IMR-90 (cell line): ENCODE data around the gene BGN. TPM values are rescaled to one million over a fixed set of nuclear protein-coding genes. Genes with fewer than 3 reads are reported as not detected.

ENCODE experiments used
- ATAC-seq: fragments of 200-7000 bp; cut with Tn5 transposase; 2 replicates; pipeline ENCODE4 v1.9.1; 2020; ENCODE audit warnings: low read depth, mild to moderate bottlenecking, moderate library complexity
- BruUV-seq: library from RNA; stranded (reverse); fragments of 400-500 nt; replicated peaks from 2 replicates; lab custom pipeline; 2021; lab: Mats Ljungman, UMichigan
- CTCF ChIA-PET: fragments of 300-600 bp; formaldehyde crosslinking; extraction: SDS; loops from one replicate; lab custom pipeline; 2021; ENCODE audit warnings: antibody characterized with exemption; lab: Yijun Ruan, JAX
- POLR2A ChIA-PET: fragments of 300-600 bp; sonication (Branson Sonifier 250); formaldehyde crosslinking; loops from one replicate; lab custom pipeline; 2022; ENCODE audit warnings: antibody characterized with exemption; ENCODE audit not compliant: unreplicated experiment; lab: Charles Lee
- DNase-seq: peaks from one replicate; pipeline ENCODE4 v3.0.0; 2013
- H2AFZ ChIP-seq: replicated peaks from 2 replicates; pipeline ENCODE3; 2013; ENCODE audit warnings: low read length, mild to moderate bottlenecking; ENCODE audit not compliant: poor library complexity
- H2AK5ac ChIP-seq: 2 replicates; pipeline ENCODE4 v1.6.1; 2013; ENCODE audit warnings: low read depth, low read length, inconsistent platforms
- H2AK9ac ChIP-seq: replicated peaks from 2 replicates; pipeline ENCODE3; 2013; ENCODE audit warnings: mild to moderate bottlenecking, low read depth, low read length, moderate library complexity; ENCODE audit not compliant: poor library complexity
- H2BK120ac ChIP-seq: 2 replicates; pipeline ENCODE4 v1.6.1; 2013; ENCODE audit warnings: low read depth, low read length, inconsistent platforms
- H2BK15ac ChIP-seq: 3 replicates; pipeline ENCODE4 v1.6.1; 2013; ENCODE audit warnings: low read depth, low read length, inconsistent platforms
- H2BK20ac ChIP-seq: 2 replicates; pipeline ENCODE4 v1.6.1; 2013; ENCODE audit warnings: low read depth, mild to moderate bottlenecking, inconsistent platforms, low read length, moderate library complexity
- H2BK5ac ChIP-seq: 2 replicates; pipeline ENCODE4 v1.6.1; 2013; ENCODE audit warnings: mild to moderate bottlenecking, low read depth, low read length, inconsistent platforms; ENCODE audit not compliant: poor library complexity, severe bottlenecking
- H3K14ac ChIP-seq: replicated peaks from 2 replicates; pipeline ENCODE4 v1.6.1; 2013; ENCODE audit warnings: low read depth, low read length, inconsistent platforms
- H3K18ac ChIP-seq: 2 replicates; pipeline ENCODE4 v1.6.1; 2013; ENCODE audit warnings: low read depth, low read length, control low read depth
- H3K23ac ChIP-seq: 2 replicates; pipeline ENCODE4 v1.6.1; 2013; ENCODE audit warnings: low read depth, low read length, inconsistent platforms
- H3K27ac ChIP-seq: 2 replicates; pipeline ENCODE4 v1.5.1; 2013; ENCODE audit warnings: mild to moderate bottlenecking, control low read depth, low read length; ENCODE audit not compliant: insufficient read depth
- H3K27me3 ChIP-seq: 2 replicates; pipeline ENCODE4 v1.6.1; 2013; ENCODE audit warnings: low read length; ENCODE audit not compliant: control insufficient read depth, insufficient read depth
- H3K36me3 ChIP-seq: 2 replicates; pipeline ENCODE4 v1.6.1; 2013; ENCODE audit warnings: low read length, mixed read lengths; ENCODE audit not compliant: control insufficient read depth, insufficient read depth
- H3K4ac ChIP-seq: 2 replicates; pipeline ENCODE4 v1.6.1; 2013; ENCODE audit warnings: low read depth, low read length, inconsistent platforms
- H3K4me1 ChIP-seq: 2 replicates; pipeline ENCODE4 v1.6.1; 2013; ENCODE audit warnings: low read length, mixed read lengths; ENCODE audit not compliant: control insufficient read depth, insufficient read depth
- H3K4me2 ChIP-seq: 2 replicates; pipeline ENCODE4 v1.6.1; 2013; ENCODE audit warnings: low read depth, mild to moderate bottlenecking, control low read depth, low read length, moderate library complexity
- H3K4me3 ChIP-seq: 2 replicates; pipeline ENCODE4 v1.5.1; 2013; ENCODE audit warnings: low read depth, mild to moderate bottlenecking, control low read depth, low read length, moderate library complexity; ENCODE audit not compliant: insufficient read depth
- H3K56ac ChIP-seq: 2 replicates; pipeline ENCODE4 v1.6.1; 2013; ENCODE audit warnings: low read length, inconsistent platforms; ENCODE audit not compliant: insufficient read depth; ENCODE audit errors: extremely low read depth
- H3K79me1 ChIP-seq, 2 experiments: 2 replicates each; pipeline ENCODE4 v1.6.1; 2013; ENCODE audit warnings: low read length in 2 of 2, inconsistent platforms in 1 of 2, low read depth in 1 of 2
- H3K9ac ChIP-seq: 2 replicates; pipeline ENCODE4 v1.6.1; 2013; ENCODE audit warnings: low read depth, low read length, control low read depth
- H3K9me1 ChIP-seq: 2 replicates; pipeline ENCODE4 v1.6.1; 2013; ENCODE audit warnings: low read length, inconsistent platforms; ENCODE audit not compliant: insufficient read depth
- H3K9me3 ChIP-seq: 2 replicates; pipeline ENCODE4 v1.6.1; 2013; ENCODE audit warnings: low read length; ENCODE audit not compliant: control insufficient read depth, insufficient read depth
- H4K20me1 ChIP-seq: 2 replicates; pipeline ENCODE4 v1.6.1; 2013; ENCODE audit warnings: low read length, inconsistent platforms; ENCODE audit not compliant: insufficient read depth
- H4K5ac ChIP-seq: 2 replicates; pipeline ENCODE4 v1.6.1; 2013; ENCODE audit warnings: mild to moderate bottlenecking, low read depth, low read length, control low read depth
- H4K8ac ChIP-seq, 2 experiments: 2 replicates each; pipeline ENCODE4 v1.6.1; 2013; ENCODE audit warnings: low read depth in 2 of 2, low read length in 2 of 2, control low read depth in 1 of 2, inconsistent platforms in 1 of 2
- H4K91ac ChIP-seq: 2 replicates; pipeline ENCODE4 v1.6.1; 2013; ENCODE audit warnings: low read depth, low read length, inconsistent platforms; ENCODE audit not compliant: insufficient read depth
- CHD1 ChIP-seq: IDR thresholded peaks from 2 replicates; pipeline ENCODE4 v1.6.1; 2012; ENCODE audit warnings: low read depth, low read length, improper control_type of control experiment
- MAFK ChIP-seq: IDR thresholded peaks from 2 replicates; pipeline ENCODE4 v1.6.1; 2012; ENCODE audit warnings: low read depth, low read length, improper control_type of control experiment
- MAZ ChIP-seq: IDR thresholded peaks from 2 replicates; pipeline ENCODE4 v1.6.1; 2012; ENCODE audit warnings: low read depth, mild to moderate bottlenecking, low read length, improper control_type of control experiment, moderate library complexity, borderline replicate concordance
- NFE2L2 ChIP-seq: fragments of 150-350 bp; IDR thresholded peaks from 2 replicates; pipeline ENCODE4 v1.6.1; 2016; ENCODE audit warnings: low read depth, mild to moderate bottlenecking, low read length
- POLR2A ChIP-seq: IDR thresholded peaks from 2 replicates; pipeline ENCODE4 v1.6.1; 2012; ENCODE audit warnings: mild to moderate bottlenecking, low read depth, low read length
- RCOR1 ChIP-seq: IDR thresholded peaks from 2 replicates; pipeline ENCODE4 v1.6.1; 2012; ENCODE audit warnings: mild to moderate bottlenecking, low read length, improper control_type of control experiment; ENCODE audit not compliant: insufficient replicate concordance
- USF2 ChIP-seq: fragments of 150-350 bp; IDR thresholded peaks from 2 replicates; pipeline ENCODE4 v1.6.1; 2017; ENCODE audit warnings: mild to moderate bottlenecking, antibody characterized with exemption, low read length, low read depth
- WGBS, 2 experiments: methylation state at CpG; one replicate each; pipeline versions ENCODE4 v1.1.5 to v1.1.7; 2013; ENCODE audit warnings: missing lambda C conversion rate in 2 of 2; ENCODE audit not compliant: insufficient read length in 1 of 2; ENCODE audit errors: extremely low coverage in 2 of 2; 5-methylcytosine and 5-hydroxymethylcytosine counted together
- dilution Hi-C: fragments of 300-500 bp; cut with HindIII; formaldehyde crosslinking; loops from one replicate; pipeline ENCODE4 v1.14.3; 2018; ENCODE audit warnings: low sequenced_read_pairs; ENCODE audit not compliant: unreplicated experiment
- in situ Hi-C: fragments of 300-500 bp; cut with MboI; formaldehyde crosslinking; loops from 3 replicates; pipeline ENCODE4 v1.14.3; 2019; ENCODE audit warnings: low sequenced_read_pairs, inconsistent platforms, mixed read lengths
- intact Hi-C: fragments of 100-400 bp; cut with micrococcal nuclease; formaldehyde crosslinking; loops from 2 replicates; pipeline ENCODE4 v1.10.0; 2022
- polyA plus RNA-seq, 3 experiments: library from polyadenylated mRNA; depleted of rRNA; stranded (reverse); fragments of >200 nt; gene quantifications; 2 replicates each; pipeline ENCODE4 v1.2.3, GENCODE V29; 2012; ENCODE audit warnings: low replicate concordance in 1 of 3
- total RNA-seq: library from RNA; depleted of rRNA; stranded (reverse); fragments of >200 nt; gene quantifications from 2 replicates; pipeline ENCODE4 v1.2.3, GENCODE V29; 2012
- TF ChIP-seq, protein P1 (sequence below): conservative IDR thresholded peaks from 2 replicates; pipeline ENCODE4 v1.5.1; 2012; ENCODE audit warnings: mild to moderate bottlenecking, low read depth, low read length, improper control_type of control experiment

BGN gene
- total and polyA plus RNA-seq, 2 of the 4 experiments (the other 2 are of a cell fraction), result 11.3 to 298 TPM

DNA sequence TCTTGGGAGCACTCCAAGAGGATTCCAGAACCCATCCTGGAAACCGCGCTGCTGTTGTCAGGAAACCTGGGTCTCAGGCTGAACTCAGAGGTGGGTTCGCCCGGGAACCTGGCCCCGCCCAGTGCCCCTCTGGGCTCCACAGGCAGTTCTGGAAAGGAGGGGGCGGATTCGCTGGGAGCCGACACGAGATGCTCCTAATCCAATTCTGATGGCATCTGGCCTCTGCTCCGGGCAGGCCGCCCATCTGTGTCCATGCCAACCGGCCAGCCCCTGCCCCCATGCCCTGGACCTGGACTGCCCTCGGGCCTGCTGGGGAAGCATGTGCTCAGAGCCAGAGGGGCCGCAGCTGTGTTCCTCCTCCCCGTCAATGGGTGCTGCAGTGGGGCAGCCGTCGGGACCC, 43.6 kb downstream of the BGN start:
- H3K27ac ChIP-seq, result no peak overlapping the region
- WGBS, 2 experiments, result 77% methylated on average over 8 of the region's 17 CpGs; no CpG with 5 or more reads in 1 of the 2 experiments

More for the DNA sequence above, 43.6 kb downstream of the BGN start:
- Histone ChIP-seq H3K9me3 (no peaks in the 10 kb centered on the region; the same call in 1 of the 2 replicates), H2BK120ac (no peak overlapping the region), H2BK20ac (no peak overlapping the region), H3K4me2 (no peak overlapping the region), H3K56ac (no peak overlapping the region), H2AK5ac (no peak overlapping the region), H3K9me1 (no peaks in the 10 kb centered on the region), H3K4me1 (no peaks in the 10 kb centered on the region), H3K18ac (no peak overlapping the region), H3K36me3 (no peaks in the 10 kb centered on the region), H2BK15ac (no peak overlapping the region), H3K79me1 (no peaks in the 10 kb centered on the region), H3K4ac (no peak overlapping the region), H3K27me3 (peaks cover 10% of the 10 kb centered on the region; the same call in 1 of the 2 replicates), H4K8ac (no peak overlapping the region), H2BK5ac (no peak overlapping the region), H4K5ac (no peak overlapping the region), H4K91ac (no peak overlapping the region), H2AK9ac (no peak overlapping the region), H2AFZ (no peak overlapping the region), H4K20me1 (no peaks in the 10 kb centered on the region), H3K4me3 (no peak overlapping the region), H3K23ac (no peak overlapping the region), H3K9ac (no peak overlapping the region), H3K14ac (no peak overlapping the region)
- BruUV-seq, result no TSS peak
- dilution Hi-C loops (no loop called here), intact Hi-C loops (no loop called here), in situ Hi-C loops (no loop called here)
- POLR2A ChIA-PET, result no interaction called here
- TF ChIP-seq POLR2A (no peak), MAZ (no peak), CHD1 (no peak), USF2 (no peak), NFE2L2 (no peak), MAFK (no peak), RCOR1 (no peak)
- TF ChIP-seq, protein P1, sequence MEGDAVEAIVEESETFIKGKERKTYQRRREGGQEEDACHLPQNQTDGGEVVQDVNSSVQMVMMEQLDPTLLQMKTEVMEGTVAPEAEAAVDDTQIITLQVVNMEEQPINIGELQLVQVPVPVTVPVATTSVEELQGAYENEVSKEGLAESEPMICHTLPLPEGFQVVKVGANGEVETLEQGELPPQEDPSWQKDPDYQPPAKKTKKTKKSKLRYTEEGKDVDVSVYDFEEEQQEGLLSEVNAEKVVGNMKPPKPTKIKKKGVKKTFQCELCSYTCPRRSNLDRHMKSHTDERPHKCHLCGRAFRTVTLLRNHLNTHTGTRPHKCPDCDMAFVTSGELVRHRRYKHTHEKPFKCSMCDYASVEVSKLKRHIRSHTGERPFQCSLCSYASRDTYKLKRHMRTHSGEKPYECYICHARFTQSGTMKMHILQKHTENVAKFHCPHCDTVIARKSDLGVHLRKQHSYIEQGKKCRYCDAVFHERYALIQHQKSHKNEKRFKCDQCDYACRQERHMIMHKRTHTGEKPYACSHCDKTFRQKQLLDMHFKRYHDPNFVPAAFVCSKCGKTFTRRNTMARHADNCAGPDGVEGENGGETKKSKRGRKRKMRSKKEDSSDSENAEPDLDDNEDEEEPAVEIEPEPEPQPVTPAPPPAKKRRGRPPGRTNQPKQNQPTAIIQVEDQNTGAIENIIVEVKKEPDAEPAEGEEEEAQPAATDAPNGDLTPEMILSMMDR, result no peak
- ATAC-seq (no peak), DNase-seq (no peak)
- CTCF ChIA-PET, result interaction anchor here (1.1 kb wide), 1 partner anchor 28 kb away, joined by 3 read pairs; no protein-coding TSS in a partner anchor
